Stimulated activated CD4-positive, alpha-beta T cell treated with anti-CD3 and anti-CD28 coated beads, Interleukin-4, amount 100 ng/mL, for 4 hours (primary cell): ENCODE measurements around the gene DNAH9.

Experiments used
- DNase-seq, 2 experiments: peaks; one replicate each; pipeline ENCODE4 v3.0.0-alpha.2; 2020

Gene DNAH9

DNA sequence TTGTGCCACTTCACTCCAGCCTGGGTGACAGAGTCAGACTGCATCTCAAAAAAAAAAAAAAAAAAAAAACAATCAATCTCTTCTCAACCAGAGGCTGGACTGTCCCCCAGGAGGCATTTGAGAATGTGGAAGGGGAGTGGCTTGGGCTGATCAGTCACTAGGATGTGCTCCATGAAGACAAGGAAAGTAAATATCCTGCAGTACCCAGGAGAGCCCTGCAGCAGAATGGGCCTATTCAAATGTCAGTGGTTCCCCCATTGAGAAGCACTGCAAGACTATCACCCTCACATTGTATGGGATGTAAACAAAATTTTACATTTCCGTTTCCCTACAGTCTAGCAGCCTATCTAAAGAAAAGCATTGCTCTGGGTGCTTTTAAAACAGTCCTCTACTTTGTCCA is 70.3 kb downstream of the DNAH9 start:
- no peak for DNase-seq

DNA sequence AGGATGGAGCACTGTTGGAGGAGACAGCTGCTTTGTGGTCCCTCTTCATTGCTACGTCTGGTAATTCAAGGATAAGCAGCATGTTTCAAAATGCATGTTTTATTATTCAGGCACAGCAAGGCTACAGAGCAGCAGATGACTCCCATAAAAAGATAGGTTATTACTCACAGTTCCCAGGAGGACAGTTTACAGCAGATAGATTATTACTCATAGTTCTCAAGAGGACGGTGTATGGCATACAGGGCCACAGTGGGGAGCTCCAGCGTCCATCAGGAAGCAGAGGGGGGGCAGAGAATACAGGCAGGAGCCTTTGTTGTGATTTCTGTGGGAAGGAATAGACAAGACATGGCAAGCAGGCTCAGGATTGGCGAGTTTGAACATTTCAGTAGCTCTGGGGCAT is 72.9 kb downstream of the DNAH9 start:
- DNase-seq = no peak

DNA sequence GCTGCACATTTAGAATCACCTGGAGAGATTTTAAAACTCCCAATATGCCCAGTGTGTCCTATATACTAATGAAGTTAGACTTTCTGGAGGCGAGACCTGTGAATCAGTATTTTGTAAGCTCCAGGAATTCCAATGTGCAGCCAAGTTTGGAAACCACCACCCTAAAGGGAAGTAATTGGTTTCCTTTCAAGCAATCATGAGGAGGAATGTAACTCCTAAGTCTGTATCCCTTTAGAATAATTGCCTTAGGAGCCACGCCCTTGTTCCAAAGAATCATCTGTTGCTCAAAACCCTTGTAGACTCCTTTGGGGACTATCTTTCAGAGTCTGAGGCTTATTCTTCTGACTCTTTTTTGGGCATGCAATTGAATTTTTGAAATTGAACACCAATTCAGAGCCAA is 84.4 kb downstream of the DNAH9 start:
- DNase-seq = no peak

DNA sequence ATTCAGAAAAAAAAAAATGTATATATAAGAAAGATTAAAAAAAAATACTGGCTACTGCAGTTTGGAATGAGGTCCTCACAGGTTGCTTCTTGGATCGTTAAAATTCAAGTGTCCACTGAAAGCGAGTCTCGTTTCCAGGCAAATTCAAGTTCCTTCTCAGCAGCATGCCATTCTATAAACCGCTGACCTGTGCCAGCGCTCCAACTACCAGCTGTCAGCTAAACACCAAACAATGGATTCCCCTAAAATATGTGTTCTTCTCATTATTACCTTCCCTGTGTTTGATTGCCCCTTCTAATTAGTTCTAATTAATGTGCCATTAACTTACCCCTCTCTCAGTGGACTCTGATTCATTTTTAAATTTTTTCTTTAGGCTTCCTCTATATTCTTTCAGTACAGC is 92.4 kb downstream of the DNAH9 start:
- DNase-seq = no peak

DNA sequence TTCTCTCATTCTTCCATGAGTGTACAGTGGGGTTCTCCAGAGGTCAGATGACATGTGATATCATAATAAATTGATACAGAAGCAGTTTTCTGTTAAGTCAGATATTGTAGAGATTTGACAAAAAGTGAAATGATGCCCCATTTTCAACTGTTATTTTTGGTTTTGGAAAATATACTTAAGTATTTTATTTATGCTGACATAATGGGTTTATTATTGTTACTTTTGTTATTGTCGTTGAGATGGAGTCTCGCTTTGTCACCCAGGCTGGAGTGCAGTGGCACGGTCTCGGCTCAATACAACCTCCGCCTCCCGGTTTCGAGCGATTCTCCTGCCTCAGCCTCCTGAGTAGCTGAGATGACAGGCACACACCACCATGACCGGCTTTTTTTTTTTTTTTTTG is 94.4 kb downstream of the DNAH9 start:
- DNase-seq = no peak

DNA sequence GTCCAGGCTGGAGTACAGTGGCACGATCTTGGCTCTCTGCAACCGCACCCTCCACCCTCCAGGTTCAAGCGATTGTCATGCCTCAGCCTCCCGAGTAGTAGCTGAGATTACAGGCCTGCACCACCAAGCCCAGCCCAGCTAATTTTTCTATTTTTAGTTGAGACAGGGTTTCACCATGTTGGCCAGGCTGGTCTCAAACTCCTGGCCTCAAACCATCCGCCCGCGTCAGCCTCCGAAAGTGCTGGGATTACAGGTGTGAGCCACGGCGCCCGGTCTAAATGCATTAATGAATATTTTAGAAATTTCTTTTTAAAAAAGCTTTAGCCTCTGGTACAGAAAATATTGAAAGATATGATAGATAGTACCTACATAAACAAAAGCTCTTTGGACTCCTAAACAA is 95.0 kb downstream of the DNAH9 start:
- DNase-seq = no peak

DNA sequence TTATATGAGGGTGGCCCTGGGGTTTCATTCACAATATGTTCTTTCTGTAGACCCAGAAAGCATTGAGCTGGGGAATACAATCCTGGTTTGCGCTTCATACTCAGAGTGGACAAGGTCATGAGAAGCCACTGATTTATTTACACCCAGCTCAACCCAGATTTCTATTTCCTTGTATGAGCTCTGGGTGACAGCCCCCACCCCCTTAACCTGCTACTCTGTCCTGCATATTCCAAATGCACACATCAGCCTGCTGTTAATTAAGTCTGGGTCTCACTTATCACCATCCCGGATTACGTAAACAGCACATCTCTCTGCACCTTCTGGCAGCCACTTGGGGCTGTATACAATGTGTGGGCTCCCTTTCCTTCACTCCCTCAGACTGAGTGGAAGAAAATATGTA is 102.4 kb downstream of the DNAH9 start:
- DNase-seq = no peak

DNA sequence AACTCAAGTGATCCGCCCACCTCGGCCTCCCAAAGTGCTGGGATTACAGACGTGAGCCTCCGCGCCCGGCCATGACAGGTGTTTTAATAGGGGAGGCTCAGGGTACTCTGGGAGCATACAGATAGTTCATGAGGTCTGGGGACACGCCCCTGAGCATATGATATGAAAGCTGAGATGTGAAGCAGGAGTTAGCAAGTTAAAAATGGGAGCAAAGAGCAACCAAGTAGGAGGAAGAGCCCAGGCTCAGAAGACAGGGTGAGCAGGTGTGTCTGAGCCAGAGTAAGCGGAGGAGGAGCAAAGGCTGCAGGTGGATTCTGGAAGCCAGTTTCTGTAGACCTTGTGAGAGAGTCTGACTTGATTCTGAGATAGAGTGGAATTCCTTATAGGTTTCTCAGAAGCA is 103.6 kb downstream of the DNAH9 start:
- no peak for DNase-seq

DNA sequence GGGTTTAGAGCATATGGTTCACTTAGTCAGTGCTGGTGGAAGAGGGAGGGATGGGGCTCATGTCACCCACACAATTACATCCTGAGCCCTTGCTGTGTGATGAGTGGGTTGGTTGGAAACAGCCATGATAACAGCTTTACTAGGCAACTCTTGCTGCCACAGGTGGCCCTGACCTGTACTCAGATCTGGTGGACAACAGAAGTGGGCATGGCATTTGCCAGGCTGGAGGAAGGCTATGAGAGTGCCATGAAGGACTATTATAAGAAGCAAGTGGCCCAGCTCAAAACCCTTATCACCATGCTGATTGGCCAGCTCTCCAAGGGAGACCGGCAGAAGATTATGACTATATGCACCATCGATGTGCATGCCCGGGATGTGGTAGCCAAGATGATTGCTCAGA is 105.8 kb downstream of the DNAH9 start:
- no peak for DNase-seq

DNA sequence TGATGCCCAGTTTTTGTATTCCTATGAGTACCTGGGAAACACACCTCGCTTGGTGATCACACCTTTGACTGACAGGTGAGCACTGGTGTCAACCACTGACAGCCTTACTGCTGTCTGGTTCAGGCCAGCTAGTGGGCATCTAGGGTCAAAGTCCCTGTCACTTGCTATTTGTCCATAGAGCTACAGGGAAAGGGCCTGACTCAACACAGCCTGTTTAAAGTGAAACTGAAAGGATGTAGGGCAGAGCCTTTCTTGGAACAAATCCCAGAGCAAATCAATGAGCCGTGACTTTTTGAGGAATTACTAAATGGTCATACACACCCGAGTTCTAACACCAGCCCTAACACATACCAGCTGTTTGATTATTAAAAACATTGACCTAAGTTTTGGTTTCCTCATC is 106.8 kb downstream of the DNAH9 start:
- no peak for DNase-seq

DNA sequence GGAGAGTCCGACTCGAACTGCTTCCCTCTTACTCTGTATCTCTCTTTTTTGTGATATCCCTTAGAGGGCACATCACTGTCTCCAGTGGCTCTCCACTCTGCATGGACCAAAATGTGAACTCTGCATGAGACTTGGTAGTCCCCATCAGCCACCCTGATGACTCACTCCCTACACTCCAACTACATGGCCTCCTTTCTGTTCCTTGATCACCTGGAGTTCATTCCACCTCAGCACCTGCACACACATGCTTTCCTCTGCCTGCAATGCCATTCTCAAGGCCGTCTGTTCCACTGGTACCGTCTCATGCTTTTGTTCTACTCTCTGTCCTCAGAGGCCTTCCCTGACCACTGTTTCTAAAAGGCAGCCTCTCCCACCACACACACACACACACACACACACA is 109.3 kb downstream of the DNAH9 start:
- DNase-seq = no peak

DNA sequence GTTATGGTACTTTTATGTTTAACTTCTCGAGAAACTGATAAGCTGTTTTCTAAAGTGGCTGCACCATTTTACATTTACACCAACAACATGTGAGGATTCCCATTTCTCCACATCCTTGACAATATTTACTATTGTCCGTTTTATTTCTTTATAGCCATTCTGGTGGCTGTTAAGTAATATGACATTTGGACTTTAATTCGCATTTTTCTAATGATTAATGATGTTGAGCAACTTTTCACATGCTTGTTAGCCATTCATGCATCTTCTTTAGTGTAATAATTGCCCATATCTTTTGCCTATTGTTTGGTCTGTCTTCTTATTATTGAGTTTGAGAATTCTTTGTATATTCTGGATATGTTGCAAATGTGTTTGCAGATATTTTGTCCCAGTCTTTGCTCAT is 114.2 kb downstream of the DNAH9 start:
- no peak for DNase-seq

DNA sequence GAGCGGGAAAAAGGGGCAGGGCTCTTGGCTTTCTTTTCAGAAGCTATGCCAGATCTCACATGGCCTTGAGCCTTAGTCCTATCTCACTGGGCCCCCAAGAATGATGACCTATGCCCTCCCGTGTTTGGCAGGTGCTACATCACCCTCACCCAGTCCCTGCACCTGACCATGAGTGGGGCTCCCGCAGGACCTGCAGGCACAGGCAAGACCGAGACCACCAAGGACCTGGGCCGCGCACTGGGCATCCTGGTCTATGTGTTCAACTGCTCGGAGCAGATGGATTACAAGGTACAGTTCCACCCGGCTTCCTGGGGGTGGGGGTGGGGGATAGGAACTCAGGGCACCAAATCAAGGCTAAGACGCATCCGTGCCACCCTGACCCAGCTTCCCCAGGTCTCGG is 120.9 kb downstream of the DNAH9 start:
- no peak for DNase-seq

DNA sequence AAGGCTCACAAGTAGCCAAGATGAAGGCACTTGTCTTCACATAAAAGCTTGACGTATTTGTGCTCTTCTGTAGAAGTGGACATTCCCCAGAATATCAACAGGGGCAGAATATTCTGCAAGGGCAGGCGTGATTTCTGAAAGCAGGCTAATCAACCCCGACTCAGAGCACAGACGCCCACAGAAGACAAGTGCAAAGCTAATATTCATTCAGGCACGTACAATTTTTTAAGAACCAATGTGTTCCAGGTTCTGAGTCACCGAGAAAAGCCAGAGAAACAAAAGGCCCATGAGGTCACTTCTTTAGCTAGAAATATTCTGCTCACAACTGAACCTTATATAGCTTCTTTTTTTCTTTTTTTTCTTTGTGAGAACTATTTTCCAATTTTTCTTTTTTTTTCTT is 121.6 kb downstream of the DNAH9 start:
- DNase-seq = no peak

DNA sequence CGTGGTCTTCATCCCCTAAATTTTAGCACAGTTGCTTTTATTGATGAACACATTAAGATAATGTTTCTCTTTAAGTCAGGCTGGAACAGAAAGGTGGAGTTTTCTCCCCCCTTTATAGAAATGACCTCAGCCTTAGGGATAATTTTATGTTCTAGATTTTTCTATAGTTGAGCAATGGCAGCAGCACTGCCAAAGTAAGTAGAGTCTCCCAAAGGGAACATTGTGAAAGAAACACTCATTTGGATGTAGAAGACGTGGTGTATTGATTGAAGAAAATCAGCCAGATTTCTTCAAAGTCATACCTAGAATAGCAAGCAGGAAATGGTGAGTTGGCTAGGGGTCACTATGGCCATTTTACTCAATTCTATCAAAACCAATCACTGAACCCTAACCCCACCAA is 122.5 kb downstream of the DNAH9 start:
- DNase-seq = no peak

DNA sequence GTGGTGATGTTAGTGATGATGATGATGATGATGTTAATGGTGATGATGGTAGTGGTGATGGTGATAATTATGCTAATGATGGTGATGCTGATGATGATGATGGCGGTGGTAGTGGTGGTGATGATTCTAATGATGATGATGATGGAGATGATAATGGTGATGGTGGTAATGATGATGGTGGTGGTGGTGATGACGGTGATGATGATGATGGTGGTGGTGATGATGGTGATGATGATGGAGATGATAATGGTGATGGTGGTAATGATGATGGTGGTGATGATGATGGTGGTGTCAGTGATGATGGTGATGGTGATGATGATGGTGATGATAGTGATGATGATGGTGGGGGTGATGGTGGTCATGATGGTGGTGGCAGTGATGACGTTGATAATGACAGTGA is 132.5 kb downstream of the DNAH9 start:
- no peak for DNase-seq

DNA sequence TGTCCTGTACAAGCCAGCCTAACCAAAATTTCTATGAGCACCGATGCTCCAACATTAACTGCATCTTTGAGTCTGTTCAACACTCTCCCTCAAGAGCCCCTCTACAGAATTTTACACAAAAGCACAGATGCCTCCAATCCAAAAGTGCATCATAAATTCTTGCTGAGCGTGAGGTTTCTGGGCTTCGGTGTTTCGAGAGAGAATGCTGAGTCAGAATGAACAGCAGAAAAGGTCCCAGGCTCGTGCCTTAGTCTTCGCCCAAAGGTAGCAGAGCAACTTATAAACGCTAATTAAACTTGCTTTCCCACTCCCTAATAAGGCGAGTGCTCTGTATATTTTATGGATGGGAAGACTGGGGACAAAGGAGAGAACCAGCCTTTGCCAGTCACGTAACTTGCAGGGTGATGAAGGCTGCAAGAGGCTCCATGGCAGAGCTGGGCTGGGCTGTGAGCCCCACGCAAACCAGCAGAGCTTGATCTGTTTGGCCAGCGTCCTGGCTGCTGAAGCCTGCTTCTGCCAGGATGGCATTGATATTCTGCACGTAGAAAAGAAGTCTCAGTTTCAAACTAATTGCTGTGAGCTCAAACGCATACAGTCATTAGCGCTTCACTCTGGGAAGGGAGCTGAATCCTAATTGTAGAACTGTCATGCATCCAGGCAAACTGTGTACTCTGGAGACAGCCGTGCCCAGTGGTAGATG is 138.5 kb downstream of the DNAH9 start:
- no peak for DNase-seq

DNA sequence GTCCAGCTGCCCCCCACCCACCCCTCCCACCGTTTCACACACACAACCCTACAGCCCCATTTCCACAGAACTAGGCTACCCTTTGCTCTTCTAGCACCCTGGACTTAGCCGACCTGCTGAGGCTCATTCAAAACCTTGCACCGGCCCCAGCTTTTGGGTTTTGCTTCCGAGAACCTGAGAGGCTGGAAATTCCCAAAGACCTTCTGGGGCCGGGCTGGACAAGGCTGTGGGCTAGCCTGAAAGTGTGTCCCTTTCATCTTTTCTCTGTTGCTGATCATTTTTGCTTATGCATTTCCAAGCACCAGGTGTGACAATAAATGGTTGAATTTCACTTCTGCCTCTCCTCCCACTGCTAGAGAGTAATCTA is 139.0 kb downstream of the DNAH9 start:
- DNase-seq = no peak

DNA sequence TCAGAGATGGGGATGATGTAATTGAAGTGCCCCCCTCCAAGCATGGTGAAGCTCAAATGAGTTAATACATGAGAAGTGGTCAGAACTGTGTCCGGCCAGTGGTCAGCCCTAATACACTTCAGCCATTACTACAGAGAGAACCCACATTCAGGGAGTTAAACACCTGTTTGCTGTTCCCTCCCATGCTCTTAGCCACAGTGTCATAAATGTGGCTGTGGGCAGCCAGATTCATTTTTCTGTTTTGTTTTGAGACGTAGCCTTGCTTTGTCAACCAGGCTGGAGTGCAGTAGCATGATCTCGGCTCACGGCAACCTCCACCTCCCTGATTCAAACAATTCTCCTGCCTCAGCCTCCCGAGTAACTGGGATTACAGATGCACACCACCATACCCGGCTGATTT is 139.9 kb downstream of the DNAH9 start:
- DNase-seq = no peak

DNA sequence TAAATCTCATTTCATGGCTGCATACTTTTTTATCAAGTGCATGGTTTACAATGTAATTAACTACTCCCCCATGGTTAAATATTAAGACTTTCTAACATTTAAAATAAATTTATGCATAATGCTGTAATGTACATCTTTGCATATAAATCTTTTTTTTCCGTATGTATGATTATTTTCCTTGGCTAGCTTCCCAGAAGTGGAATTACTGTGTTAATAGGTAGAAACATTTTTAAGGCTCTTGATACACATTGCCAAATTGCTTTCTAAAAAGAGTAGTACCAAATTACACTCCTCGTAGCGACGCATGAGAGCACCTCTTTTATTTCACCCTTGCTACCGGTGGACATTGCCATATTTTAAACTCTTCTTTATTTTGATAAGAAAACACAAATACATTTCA is 141.1 kb downstream of the DNAH9 start:
- DNase-seq = no peak

DNA sequence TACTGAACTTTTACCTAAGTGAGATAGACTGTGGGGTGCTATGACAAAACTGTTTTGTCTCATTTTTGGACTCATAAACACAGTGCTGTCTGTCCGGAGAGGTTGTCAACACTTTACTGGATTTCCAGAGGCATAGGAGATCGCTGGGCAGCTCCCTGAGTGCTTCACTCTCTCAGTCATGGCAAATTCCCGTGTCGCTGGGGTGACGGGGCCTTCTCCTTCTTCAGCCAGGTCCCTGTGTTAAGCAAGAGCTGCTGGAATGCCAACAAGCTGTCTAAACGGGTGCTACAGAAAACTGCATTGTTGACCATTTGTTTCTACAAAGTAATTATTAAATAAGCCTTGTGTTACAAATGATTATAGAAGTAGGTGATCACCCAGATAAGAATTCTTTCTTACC is 141.6 kb downstream of the DNAH9 start:
- no peak for DNase-seq

DNA sequence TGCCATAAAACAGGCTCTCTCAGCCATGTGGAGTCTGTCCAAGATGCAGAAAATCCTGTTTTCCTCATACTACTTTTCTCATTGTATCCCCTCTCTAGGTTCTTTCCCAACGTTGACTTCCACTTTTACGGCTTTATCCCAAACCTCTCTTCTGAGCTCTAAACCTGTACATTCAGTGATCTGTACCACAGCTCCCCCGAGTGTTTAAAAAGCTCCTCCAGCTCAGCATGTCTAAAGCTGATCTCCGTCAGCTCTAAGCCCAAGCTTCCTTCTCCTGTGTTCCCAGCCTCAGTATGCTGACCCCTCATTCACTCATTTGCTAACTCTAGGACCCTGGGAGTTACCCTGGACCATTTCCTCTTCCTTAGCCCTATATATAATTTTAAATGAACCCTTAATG is 144.6 kb downstream of the DNAH9 start:
- no peak for DNase-seq

DNA sequence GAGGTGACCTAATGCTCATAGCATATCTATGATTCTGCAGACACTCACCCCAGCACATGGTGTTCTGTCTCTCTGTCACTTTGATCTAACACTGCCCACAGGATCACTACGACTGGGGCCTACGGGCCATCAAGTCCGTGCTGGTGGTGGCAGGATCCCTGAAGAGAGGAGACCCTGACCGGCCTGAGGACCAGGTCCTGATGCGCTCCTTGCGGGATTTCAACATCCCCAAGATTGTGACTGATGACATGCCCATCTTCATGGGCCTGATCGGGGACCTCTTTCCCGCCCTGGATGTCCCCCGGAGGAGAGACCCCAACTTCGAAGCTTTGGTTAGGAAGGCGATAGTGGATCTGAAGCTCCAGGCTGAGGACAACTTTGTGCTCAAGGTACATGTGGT is 146.4 kb downstream of the DNAH9 start:
- no peak for DNase-seq

DNA sequence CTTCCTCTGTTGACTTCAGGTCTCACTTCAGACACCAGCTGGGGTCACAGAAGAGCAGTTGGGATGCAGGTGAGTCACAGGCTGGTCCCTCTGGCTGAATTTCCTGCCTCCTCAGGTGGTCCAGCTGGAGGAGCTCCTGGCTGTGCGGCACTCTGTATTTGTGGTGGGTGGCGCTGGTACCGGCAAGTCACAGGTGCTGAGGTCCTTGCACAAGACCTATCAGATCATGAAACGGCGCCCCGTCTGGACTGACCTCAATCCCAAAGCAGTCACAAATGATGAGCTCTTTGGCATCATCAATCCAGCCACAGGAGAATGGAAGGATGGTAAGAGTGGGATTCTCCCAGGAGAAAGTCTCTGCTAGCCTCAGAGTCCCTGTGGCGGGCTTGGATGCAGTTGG is 149.2 kb downstream of the DNAH9 start:
- DNase-seq = no peak

DNA sequence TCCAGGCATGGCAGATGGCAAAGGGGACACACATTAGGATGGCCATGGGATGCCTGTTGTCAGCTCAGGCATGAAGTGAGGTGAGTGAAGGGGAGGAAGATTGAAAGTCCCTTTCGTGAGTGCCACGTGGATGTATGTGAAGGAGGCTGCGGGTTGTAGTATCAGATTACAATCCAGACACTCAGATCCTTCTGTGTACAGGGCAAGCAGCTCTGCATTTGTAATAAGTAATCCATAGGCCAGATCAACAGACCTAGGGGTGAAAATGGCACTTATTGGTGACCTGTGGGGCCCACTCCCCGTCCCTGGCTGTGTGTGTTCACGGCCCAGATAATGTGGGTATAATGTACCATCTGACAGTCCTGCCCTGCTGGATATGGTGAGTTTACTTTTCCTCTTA is 159.5 kb downstream of the DNAH9 start:
- DNase-seq = no peak

DNA sequence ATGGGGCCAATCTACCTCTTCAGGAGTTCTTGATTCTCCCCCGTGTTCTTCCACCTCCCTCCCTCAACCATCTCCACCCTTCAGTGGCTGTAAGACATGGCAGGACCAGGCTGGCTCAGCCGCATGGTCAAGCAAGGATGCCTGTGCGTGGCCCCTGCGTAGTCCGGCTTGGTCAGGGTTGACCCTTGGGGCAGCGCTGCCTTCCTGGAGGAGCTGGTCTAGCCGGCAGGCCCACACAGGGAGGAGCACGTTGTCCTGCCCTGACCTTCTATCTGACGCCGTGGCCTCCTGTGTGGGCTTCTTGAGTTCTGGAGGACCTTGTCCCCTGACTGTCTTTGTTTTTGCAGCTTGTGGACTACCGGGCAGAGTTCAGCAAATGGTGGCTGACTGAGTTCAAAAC is 169.8 kb downstream of the DNAH9 start:
- no peak for DNase-seq
